Naive thymus-derived CD8-positive, alpha-beta T cell (primary cell): ENCODE results near the gene HEXD. TPM values are rescaled to one million over a fixed set of nuclear protein-coding genes. Genes with fewer than 3 reads are reported as not detected.
A peak's percentile ranks its signal among the peaks of the same experiment; 100 is the strongest.

Experiments
- ATAC-seq, 2 donors: fragments of 150-1000 bp; cut with Tn5 transposase in 1 of 2; sonication (Bioruptor Pico), chemical (Tn5 transposase) in 1 of 2; 1 replicate in 1 of 2; 2 replicates in 1 of 2; pipeline ENCODE4 v1.10.0; 2021; ENCODE audit warnings: mild to moderate bottlenecking in 2 of 2, moderate library complexity in 2 of 2
- POLR2A ChIA-PET: fragments of 350-600 bp; sonication (Branson Sonifier 250); formaldehyde crosslinking; loops from one replicate; lab custom pipeline; 2021; ENCODE audit warnings: antibody characterized with exemption; lab: Charles Lee
- DNase-seq, 10 donors: peaks; one replicate each; pipeline versions ENCODE4 v3.0.0 to v3.0.0-alpha.2; 2020 to 2022
- H3K27ac Mint-ChIP-seq, 10 donors: one replicate each; pipeline ENCODE4 v1.8.0; 2020 to 2022; ENCODE audit warnings: mild to moderate bottlenecking in 10 of 10, mixed read lengths in 10 of 10, moderate library complexity in 4 of 10, inconsistent platforms in 1 of 10
- H3K27me3 Mint-ChIP-seq, 5 donors: one replicate each; pipeline ENCODE4 v1.8.0; 2021 to 2022; ENCODE audit warnings: mixed read lengths in 5 of 5
- H3K36me3 Mint-ChIP-seq, 3 donors: one replicate each; pipeline ENCODE4 v1.8.0; 2020 to 2022; ENCODE audit warnings: mixed read lengths in 3 of 3, mild to moderate bottlenecking in 2 of 3, inconsistent platforms in 1 of 3
- H3K4me1 Mint-ChIP-seq, 4 donors: one replicate each; pipeline ENCODE4 v1.8.0; 2021 to 2022; ENCODE audit warnings: mixed read lengths in 4 of 4
- H3K4me3 Mint-ChIP-seq, 10 donors: one replicate each; pipeline ENCODE4 v1.8.0; 2020 to 2022; ENCODE audit warnings: mild to moderate bottlenecking in 10 of 10, mixed read lengths in 10 of 10, moderate library complexity in 6 of 10, inconsistent platforms in 1 of 10
- H3K9me3 Mint-ChIP-seq, 9 donors: one replicate each; pipeline ENCODE4 v1.8.0; 2020 to 2022; ENCODE audit warnings: mixed read lengths in 9 of 9, mild to moderate bottlenecking in 3 of 9, inconsistent platforms in 1 of 9, moderate library complexity in 1 of 9
- polyA plus RNA-seq, 3 donors: library from polyadenylated mRNA; unstranded; fragments of 300-500 nt; fragmentation: Illumina TruSeq; gene quantifications; one replicate each; pipeline ENCODE4 v1.2.3, GENCODE V29; 2021
- total RNA-seq, 8 experiments: library from RNA in 2 of 8; stranded (reverse) in 2 of 8; gene quantifications; one replicate each; pipeline ENCODE4 v1.2.3 and lab custom pipeline; 2021 to 2026

The HEXD gene
- total and polyA plus RNA-seq, 5 experiments from 2014 or later = 12.1 to 122 (median 18.8) TPM

- peak in 1 of 10 donors; percentile 26 for DNase-seq
- Mint-ChIP-seq H3K4me1 (peaks cover 2 to 8% (median 6%) of the 10 kb centered on the region in 4 donors), H3K27me3 (no peaks in the 10 kb centered on the region), H3K36me3 (peaks cover 0 to 19% (median 3%) of the 10 kb centered on the region in 3 donors), H3K4me3 (no peak overlapping the region), H3K27ac (no peak overlapping the region), H3K9me3 (no peaks in the 10 kb centered on the region)
- ATAC-seq = no peak
- POLR2A ChIA-PET = interaction anchor here (0.6 kb wide), 1 partner anchor 25 kb away, joined by 3 read pairs; no protein-coding TSS in a partner anchor
These were observed 25.8 kb upstream of the HEXD start for GRCh38 chr17:82392209-82392920.

- Mint-ChIP-seq H3K27ac (no peak overlapping the region), H3K36me3 (peaks cover 0 to 19% (median 3%) of the 10 kb centered on the region in 3 donors), H3K9me3 (no peaks in the 10 kb centered on the region), H3K4me1 (peaks cover 0 to 8% (median under 1%) of the 10 kb centered on the region in 4 donors), H3K27me3 (no peaks in the 10 kb centered on the region), H3K4me3 (no peak overlapping the region)
- POLR2A ChIA-PET = interaction anchor here (0.6 kb wide), 1 partner anchor 25 kb away, joined by 3 read pairs; no protein-coding TSS in a partner anchor
- DNase-seq (peak in 1 of 10 donors; percentile 27), ATAC-seq (no peak)
These were observed 25.2 kb upstream of the HEXD start for GRCh38 chr17:82392941-82393340.

- Mint-ChIP-seq H3K36me3 (peaks cover 0 to 24% (median 3%) of the 10 kb centered on the region in 3 donors), H3K4me3 (no peak overlapping the region), H3K27ac (peak overlapping the region in 2 of 10 donors; percentile 25 to 50), H3K27me3 (no peaks in the 10 kb centered on the region), H3K4me1 (peaks cover 0 to 8% (median 0%) of the 10 kb centered on the region in 4 donors), H3K9me3 (no peaks in the 10 kb centered on the region)
- no peak for DNase-seq
- no peak for ATAC-seq
- POLR2A ChIA-PET = no interaction called here
These were observed 23.9 kb upstream of the HEXD start for GRCh38 chr17:82394278-82394677.

- POLR2A ChIA-PET = no interaction called here
- Mint-ChIP-seq H3K9me3 (no peaks in the 10 kb centered on the region), H3K27ac (peak overlapping the region in 1 of 10 donors; percentile 36)
These were observed 21.3 kb upstream of the HEXD start for GRCh38 chr17:82396601-82397435.

GRCh38 chr17:82397449-82398335 is 20.5 kb upstream of the HEXD start:
- Mint-ChIP-seq H3K4me3 (no peak overlapping the region), H3K36me3 (peaks cover 0 to 32% (median 3%) of the 10 kb centered on the region in 3 donors), H3K9me3 (no peaks in the 10 kb centered on the region), H3K27ac (no peak overlapping the region), H3K4me1 (peaks cover 10 to 19% (median 13%) of the 10 kb centered on the region in 4 donors), H3K27me3 (no peaks in the 10 kb centered on the region)
- ATAC-seq = no peak
- POLR2A ChIA-PET = no interaction called here
- DNase-seq = peak in 1 of 10 donors; percentile 49

More at GRCh38 chr17:82396601-82397435, 21.3 kb upstream of the HEXD start:
- DNase-seq (peak in 1 of 10 donors; percentile 48), ATAC-seq (no peak)
- peaks cover 0 to 30% (median 3%) of the 10 kb centered on the region in 3 donors for H3K36me3 Mint-ChIP-seq
- no peaks in the 10 kb centered on the region for H3K27me3 Mint-ChIP-seq
- peaks cover 10 to 18% (median 12%) of the 10 kb centered on the region in 4 donors for H3K4me1 Mint-ChIP-seq
- H3K4me3 Mint-ChIP-seq = no peak overlapping the region

- DNase-seq = no peak
- ATAC-seq = no peak
- Mint-ChIP-seq H3K27me3 (no peaks in the 10 kb centered on the region), H3K9me3 (no peaks in the 10 kb centered on the region), H3K4me1 (peaks cover 9 to 24% (median 12%) of the 10 kb centered on the region in 4 donors), H3K36me3 (peaks cover 0 to 33% (median 5%) of the 10 kb centered on the region in 3 donors), H3K27ac (no peak overlapping the region), H3K4me3 (no peak overlapping the region)
- POLR2A ChIA-PET = interaction anchor here (0.5 kb wide), 1 partner anchor 12 kb away, joined by 4 read pairs; no protein-coding TSS in a partner anchor
These were observed 19.1 kb upstream of the HEXD start for GRCh38 chr17:82399041-82399441.

GRCh38 chr17:82399601-82400101 is 18.5 kb upstream of the HEXD start:
- peak overlapping the region in 1 of 10 donors; percentile 33 for H3K4me3 Mint-ChIP-seq
- peak in 1 of 10 donors; percentile 56 for DNase-seq
- no peak overlapping the region for H3K27ac Mint-ChIP-seq
- peaks cover 9 to 24% (median 12%) of the 10 kb centered on the region in 4 donors for H3K4me1 Mint-ChIP-seq
- H3K27me3 Mint-ChIP-seq = no peaks in the 10 kb centered on the region
- POLR2A ChIA-PET = no interaction called here
- no peak for ATAC-seq
- H3K36me3 Mint-ChIP-seq = peaks cover 0 to 36% (median 5%) of the 10 kb centered on the region in 3 donors
- H3K9me3 Mint-ChIP-seq = no peaks in the 10 kb centered on the region

- Mint-ChIP-seq H3K9me3 (no peaks in the 10 kb centered on the region), H3K4me3 (peak overlapping the region in 2 of 10 donors; percentile 11 to 79), H3K27me3 (no peaks in the 10 kb centered on the region), H3K36me3 (peaks cover 0 to 38% (median 6%) of the 10 kb centered on the region in 3 donors), H3K4me1 (peaks cover 9 to 24% (median 12%) of the 10 kb centered on the region in 4 donors), H3K27ac (peak overlapping the region in 4 of 10 donors; percentile 52 to 94 (median 64))
- ATAC-seq = no peak
- POLR2A ChIA-PET = interaction anchor here (0.7 kb wide), 1 partner anchor 19 kb away, joined by 4 read pairs; no protein-coding TSS in a partner anchor
- DNase-seq = peak in 1 of 10 donors; percentile 18
These were observed 17.9 kb upstream of the HEXD start for GRCh38 chr17:82400206-82400605.

GRCh38 chr17:82400830-82401229 is 17.3 kb upstream of the HEXD start:
- no peaks in the 10 kb centered on the region for H3K9me3 Mint-ChIP-seq
- DNase-seq (peak in 8 of 10 donors; percentile 13 to 68 (median 43)), ATAC-seq (peak; percentile 84 to 94)
- peaks cover 9 to 24% (median 12%) of the 10 kb centered on the region in 4 donors for H3K4me1 Mint-ChIP-seq
- POLR2A ChIA-PET = interaction anchor here (0.7 kb wide), 2 partner anchors 19 to 157 kb away, joined by 4 read pairs; no protein-coding TSS in a partner anchor
- H3K27ac Mint-ChIP-seq = peak overlapping the region; percentile 12 to 94 (median 69)
- H3K36me3 Mint-ChIP-seq = peaks cover 0 to 41% (median 6%) of the 10 kb centered on the region in 3 donors
- H3K27me3 Mint-ChIP-seq = no peaks in the 10 kb centered on the region
- H3K4me3 Mint-ChIP-seq = peak overlapping the region; percentile 71 to 98 (median 88)

- Mint-ChIP-seq H3K4me3 (no peak overlapping the region), H3K4me1 (peaks cover 5 to 24% (median 12%) of the 10 kb centered on the region in 4 donors), H3K36me3 (peaks cover 0 to 47% (median 6%) of the 10 kb centered on the region in 3 donors), H3K27me3 (no peaks in the 10 kb centered on the region), H3K27ac (peak overlapping the region in 1 of 10 donors; percentile 63), H3K9me3 (no peaks in the 10 kb centered on the region)
- DNase-seq (no peak), ATAC-seq (no peak)
- POLR2A ChIA-PET = no interaction called here
These were observed 15.3 kb upstream of the HEXD start for GRCh38 chr17:82402865-82403264.
